HepG2 (cell line): ENCODE results near the gene BRCA1. TPM values are rescaled to one million over a fixed set of nuclear protein-coding genes. Genes with fewer than 3 reads are reported as not detected.
A peak's percentile ranks its signal among the peaks of the same experiment; 100 is the strongest.

Experiments used
- ATAC-seq: fragments of 200-7000 bp; cut with Tn5 transposase; 3 replicates; pipeline ENCODE4 v1.9.1; 2020; ENCODE audit warnings: mild to moderate bottlenecking, moderate library complexity
- BruUV-seq: library from RNA; stranded (reverse); fragments of 400-500 nt; replicated peaks from 2 replicates; lab custom pipeline; 2021; lab: Mats Ljungman, UMichigan
- CTCF ChIA-PET: fragments of 300-600 bp; formaldehyde crosslinking; extraction: SDS; loops from one replicate; lab custom pipeline; 2021; ENCODE audit warnings: low total read pairs, inconsistent platforms, low intra/inter-chr PET ratio; lab: Yijun Ruan, JAX
- POLR2A ChIA-PET: fragments of 350-600 bp; sonication (Branson Sonifier 250); formaldehyde crosslinking; loops from one replicate; lab custom pipeline; 2020; ENCODE audit warnings: antibody characterized with exemption, inconsistent platforms; lab: Yijun Ruan, JAX
- DNase-seq: peaks from one replicate; pipeline ENCODE4 v3.0.0-alpha.2; 2015; ENCODE audit warnings: low spot score
- FAIRE-seq: peaks from 3 replicates; lab custom pipeline; 2011; peaks lifted over from hg19 to GRCh38; lab: Jason Lieb, UNC
- H2AFZ ChIP-seq: one replicate; pipeline ENCODE4 v1.6.1; 2011; ENCODE audit warnings: low read length, inconsistent platforms
- H3K27ac ChIP-seq: fragments of 300-600 bp; 3 replicates; pipeline ENCODE4 v1.8.0; 2011; ENCODE audit warnings: mixed run types, mild to moderate bottlenecking, mixed read lengths, low read length, inconsistent platforms; ENCODE audit not compliant: insufficient read depth; ENCODE audit errors: extremely low read length
- H3K27me3 ChIP-seq, 2 experiments: fragments of 200-600 bp in 1 of 2; 2 replicates in 1 of 2; 3 replicates in 1 of 2; pipeline versions ENCODE4 v1.6.0 to v1.8.0; 2011; ENCODE audit warnings: low read length in 2 of 2, mild to moderate bottlenecking in 2 of 2, moderate library complexity in 2 of 2, inconsistent platforms in 1 of 2; ENCODE audit not compliant: insufficient read depth in 2 of 2, control insufficient read depth in 1 of 2
- H3K36me3 ChIP-seq, 2 experiments: fragments of 200-600 bp in 1 of 2; replicated peaks in 1 of 2; 2 replicates in 1 of 2; 3 replicates in 1 of 2; pipeline versions ENCODE4 v1.5.1 to v1.8.0; 2011; ENCODE audit warnings: low read length in 2 of 2, inconsistent platforms in 1 of 2; ENCODE audit not compliant: insufficient read depth in 2 of 2, control insufficient read depth in 1 of 2
- H3K4me1 ChIP-seq: 2 replicates; pipeline ENCODE4 v1.5.1; 2012; ENCODE audit warnings: low read length, inconsistent platforms; ENCODE audit not compliant: insufficient read depth
- H3K4me2 ChIP-seq: 2 replicates; pipeline ENCODE4 v1.6.0; 2011; ENCODE audit warnings: low read depth, low read length, inconsistent platforms
- H3K4me3 ChIP-seq, 3 experiments: fragments of 200-600 bp in 1 of 3; sonication (generic), shearing (Covaris generic) in 1 of 3; replicated peaks in 1 of 3; 2 replicates each; pipeline ENCODE4 v1.5.1; 2011 to 2016; ENCODE audit warnings: low read length in 3 of 3, inconsistent platforms in 2 of 3, low read depth in 2 of 3, mild to moderate bottlenecking in 2 of 3, control low read depth in 1 of 3, mixed read lengths in 1 of 3; ENCODE audit not compliant: insufficient read depth in 1 of 3
- H3K79me2 ChIP-seq: one replicate; pipeline ENCODE4 v1.6.1; 2011; ENCODE audit warnings: low read length, inconsistent platforms; ENCODE audit not compliant: insufficient read depth
- H3K9ac ChIP-seq: 2 replicates; pipeline ENCODE4 v1.6.0; 2011; ENCODE audit warnings: mild to moderate bottlenecking, low read depth, low read length, inconsistent platforms; ENCODE audit not compliant: insufficient read depth
- H3K9me3 ChIP-seq: 2 replicates; pipeline ENCODE4 v1.5.1; 2012; ENCODE audit warnings: mild to moderate bottlenecking, low read length
- H4K20me1 ChIP-seq: 2 replicates; pipeline ENCODE4 v1.6.0; 2011; ENCODE audit warnings: inconsistent platforms, mild to moderate bottlenecking, low read length, moderate library complexity; ENCODE audit not compliant: insufficient read depth
- ADNP ChIP-seq: sonication (generic); formaldehyde crosslinking; IDR thresholded peaks from 2 replicates; pipeline ENCODE4 v1.4.0; 2020; ENCODE audit warnings: missing genetic modification reagents
- ATF5 ChIP-seq: sonication (generic); formaldehyde crosslinking; IDR thresholded peaks from 2 replicates; pipeline ENCODE4 v1.4.0; 2020; ENCODE audit warnings: mild to moderate bottlenecking, low read depth, missing genetic modification reagents
- CENPT ChIP-seq: sonication (generic); formaldehyde crosslinking; IDR thresholded peaks from 2 replicates; pipeline ENCODE4 v1.8.0; 2022; ENCODE audit warnings: low read depth, mild to moderate bottlenecking, moderate library complexity, missing genetic modification reagents
- FOXA1 ChIP-seq, 2 experiments: fragments of 450-650 bp in 1 of 2; sonication (generic) in 1 of 2; formaldehyde crosslinking in 1 of 2; IDR thresholded peaks; 2 replicates each; pipeline versions ENCODE4 v1.4.0 to v1.6.1; 2016 to 2020; ENCODE audit warnings: missing genetic modification reagents in 1 of 2
- FOXO1 ChIP-seq: sonication (generic); formaldehyde crosslinking; IDR thresholded peaks from 2 replicates; pipeline ENCODE4 v1.4.0; 2020; ENCODE audit warnings: missing genetic modification reagents
- FUBP1 ChIP-seq: sonication (generic); formaldehyde crosslinking; IDR thresholded peaks from 2 replicates; pipeline ENCODE4 v1.5.1; 2020; ENCODE audit warnings: missing genetic modification reagents, mild to moderate bottlenecking, borderline replicate concordance
- NAIF1 ChIP-seq: sonication (generic); formaldehyde crosslinking; IDR thresholded peaks from 2 replicates; pipeline ENCODE4 v1.5.0; 2020; ENCODE audit warnings: mild to moderate bottlenecking, missing genetic modification reagents, borderline replicate concordance
- NFKB2 ChIP-seq: sonication (generic); formaldehyde crosslinking; IDR thresholded peaks from 2 replicates; pipeline ENCODE4 v1.4.0; 2020; ENCODE audit warnings: missing genetic modification reagents, borderline replicate concordance
- NR2F1 ChIP-seq, 2 experiments: fragments of 450-650 bp in 1 of 2; formaldehyde crosslinking in 1 of 2; IDR thresholded peaks; 2 replicates each; pipeline versions ENCODE4 v1.5.0 to v1.6.1; 2016 to 2020; ENCODE audit warnings: mild to moderate bottlenecking in 1 of 2, missing compliant biosample characterization in 1 of 2, missing genetic modification reagents in 1 of 2, moderate library complexity in 1 of 2
- SPEN ChIP-seq: sonication (generic); formaldehyde crosslinking; IDR thresholded peaks from 2 replicates; pipeline ENCODE4 v1.5.1; 2020; ENCODE audit warnings: low read depth, mild to moderate bottlenecking, missing genetic modification reagents
- TRIM24 ChIP-seq: sonication (generic); formaldehyde crosslinking; IDR thresholded peaks from 2 replicates; pipeline ENCODE4 v1.8.0; 2022; ENCODE audit warnings: mild to moderate bottlenecking, missing genetic modification reagents
- ZNF17 ChIP-seq: sonication (generic); formaldehyde crosslinking; IDR thresholded peaks from 2 replicates; pipeline ENCODE4 v1.5.0; 2020; ENCODE audit warnings: mild to moderate bottlenecking, missing genetic modification reagents
- ZNF264 ChIP-seq: sonication (generic); formaldehyde crosslinking; IDR thresholded peaks from 2 replicates; pipeline ENCODE4 v1.4.0; 2020; ENCODE audit warnings: missing genetic modification reagents
- ZNF382 ChIP-seq: sonication (generic); formaldehyde crosslinking; IDR thresholded peaks from 2 replicates; pipeline ENCODE4 v1.5.0; 2020; ENCODE audit warnings: missing genetic modification reagents, mild to moderate bottlenecking, borderline replicate concordance
- ZNF44 ChIP-seq: sonication (generic); formaldehyde crosslinking; IDR thresholded peaks from 2 replicates; pipeline ENCODE4 v1.5.1; 2020; ENCODE audit warnings: mild to moderate bottlenecking, missing genetic modification reagents
- ZNF546 ChIP-seq: sonication (generic); formaldehyde crosslinking; conservative IDR thresholded peaks from 2 replicates; pipeline ENCODE4 v1.8.1; 2023; ENCODE audit warnings: mild to moderate bottlenecking, missing genetic modification reagents
- ZNF615 ChIP-seq: sonication (generic); formaldehyde crosslinking; IDR thresholded peaks from 2 replicates; pipeline ENCODE4 v1.5.0; 2020; ENCODE audit warnings: mild to moderate bottlenecking, missing genetic modification reagents, borderline replicate concordance
- ZNF766 ChIP-seq: sonication (generic); formaldehyde crosslinking; IDR thresholded peaks from 2 replicates; pipeline ENCODE4 v1.5.0; 2020; ENCODE audit warnings: missing genetic modification reagents, borderline replicate concordance
- ZNF770 ChIP-seq: sonication (generic); formaldehyde crosslinking; IDR thresholded peaks from 2 replicates; pipeline ENCODE4 v1.5.0; 2020; ENCODE audit warnings: mild to moderate bottlenecking, missing genetic modification reagents
- ZSCAN30 ChIP-seq: sonication (generic); formaldehyde crosslinking; IDR thresholded peaks from 2 replicates; pipeline ENCODE4 v1.5.0; 2020; ENCODE audit warnings: mild to moderate bottlenecking, missing genetic modification reagents
- WGBS: methylation state at CpG from one replicate; pipeline ENCODE4 v1.1.6; 2017; ENCODE audit warnings: low lambda C conversion rate; 5-methylcytosine and 5-hydroxymethylcytosine counted together
- in situ Hi-C: cut with HindIII; loops from 2 replicates; pipeline ENCODE4 v1.10.0; 2017; ENCODE audit warnings: low pct_unique_long_range_greater_than_20kb; ENCODE audit not compliant: extremely low pct_ligation_motif_present
- intact Hi-C: fragments of 100-400 bp; cut with micrococcal nuclease; formaldehyde crosslinking; loops from one replicate; pipeline ENCODE4 v1.10.0; 2022; ENCODE audit not compliant: unreplicated experiment
- polyA plus RNA-seq, 8 experiments: library from polyadenylated mRNA; depleted of rRNA in 3 of 8; stranded (reverse) in 7 of 8; unstranded in 1 of 8; fragments of >200 nt; fragmentation: Illumina TruSeq in 4 of 8; extraction: Trizol in 4 of 8; gene quantifications; 2 replicates each; pipeline versions ENCODE4 v1.2.1 to v1.2.3, GENCODE V29; 2011 to 2016; ENCODE audit warnings: low read depth in 4 of 8, missing spikeins in 1 of 8, mixed read lengths in 1 of 8; ENCODE audit not compliant: insufficient read depth in 1 of 8
- total RNA-seq, 5 experiments: library from RNA; depleted of rRNA; stranded (reverse); fragments of >200 nt; fragmentation: Illumina TruSeq; extraction: Trizol; gene quantifications; 2 replicates each; pipeline ENCODE4 v1.2.3, GENCODE V29; 2016; ENCODE audit warnings: low read depth in 1 of 5

BRCA1 gene
- total and polyA plus RNA-seq, 2 of the 13 experiments (the other 11 are each of a cell fraction or from before 2014, with no cell fraction given) = 13.3 to 37.5 TPM

DNA sequence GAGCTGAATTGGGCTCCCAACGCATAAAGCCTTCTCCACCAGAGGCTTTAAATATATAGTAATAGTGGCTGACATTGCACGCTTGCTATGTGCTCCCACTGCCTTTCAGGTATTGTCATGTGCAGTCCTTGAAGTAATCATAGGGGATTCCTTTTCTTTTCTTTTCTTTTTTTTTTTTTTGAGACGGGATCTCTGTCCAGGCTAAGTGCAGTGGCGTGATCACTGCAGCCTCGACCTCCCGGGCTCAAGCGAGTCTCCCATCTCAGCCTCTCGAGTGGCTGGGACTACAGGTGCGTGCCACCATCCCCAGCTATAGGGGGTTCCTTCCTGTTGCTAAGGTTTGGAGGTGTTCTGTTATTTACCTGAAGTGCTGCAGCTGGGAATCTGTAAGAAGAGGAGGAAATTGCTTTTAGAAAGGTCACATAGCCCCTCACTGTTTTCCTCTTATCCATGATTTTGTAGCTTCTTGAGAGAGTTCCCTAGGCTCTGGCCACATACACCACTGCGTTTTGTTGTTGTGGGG lies 126.1 kb downstream of the BRCA1 start:
- POLR2A ChIA-PET = interaction anchor here (1.1 to 3.2 kb wide), 33 partner anchors 11 to 459 kb away, joined by 3 to 162 read pairs (median 14); partner anchors contain the start of genes BECN1, BRCA1, CNTD1 and COA3
- TF ChIP-seq ZNF546 (CRISPR knock-in tag) (no peak), ZNF264 (no peak), NAIF1 (CRISPR knock-in tag) (no peak), FUBP1 (CRISPR knock-in tag) (no peak), FOXA1 (IDR thresholded peaks at IDR 0.05) (no peak), FOXA1 (CRISPR knock-in tag; IDR thresholded peaks at IDR 0.05) (no peak), ZNF382 (CRISPR knock-in tag) (no peak), ATF5 (CRISPR knock-in tag) (no peak), SPEN (no peak), NR2F1 (CRISPR knock-in tag; IDR thresholded peaks at IDR 0.05) (no peak), NFKB2 (no peak), ZSCAN30 (CRISPR knock-in tag) (0 out of 2 replicates have a peak, but pooled peaks have one; percentile 51), FOXO1 (CRISPR knock-in tag) (no peak), ZNF770 (no peak), ADNP (no peak), CENPT (CRISPR knock-in tag) (no peak), ZNF44 (CRISPR knock-in tag) (0 out of 2 replicates have a peak, but pooled peaks have one; percentile 0), ZNF17 (CRISPR knock-in tag) (no peak), ZNF766 (CRISPR knock-in tag) (0 out of 2 replicates have a peak, but pooled peaks have one; percentile 15), TRIM24 (CRISPR knock-in tag) (no peak), ZNF615 (CRISPR knock-in tag) (0 out of 2 replicates have a peak, but pooled peaks have one; percentile 60)

More for the DNA sequence above, 126.1 kb downstream of the BRCA1 start:
- no peaks in the 10 kb centered on the region; a peak in 1 of 5 replicates for H3K27me3 ChIP-seq
- DNase-seq (no peak), ATAC-seq (no peak), FAIRE-seq (no peak)
- H3K9me3 ChIP-seq = no peaks in the 10 kb centered on the region
- H3K79me2 ChIP-seq = peaks cover 21% of the 10 kb centered on the region
- peak overlapping the region; percentile 81 to 95 (median 92) for H3K4me3 ChIP-seq
- peaks cover 14 to 33% of the 10 kb centered on the region in 2 experiments for H3K36me3 ChIP-seq
- no TSS peak for BruUV-seq
- peak overlapping the region; percentile 94 for H3K27ac ChIP-seq
- CTCF ChIA-PET = no interaction called here
- peak overlapping the region; percentile 99 for H3K4me2 ChIP-seq
- no peak overlapping the region for H2AFZ ChIP-seq
- WGBS = 4% methylated on average over 10 of the region's 10 CpGs
- H4K20me1 ChIP-seq = peaks cover 27% of the 10 kb centered on the region
- in situ Hi-C loops = no loop called here
- peaks cover 56% of the 10 kb centered on the region for H3K4me1 ChIP-seq
- H3K9ac ChIP-seq = peak overlapping the region; percentile 99
- intact Hi-C loops = loop anchor here (2.0 to 5.0 kb wide), 3 partner anchors 18 to 167 kb away; partner anchors contain the start of genes PSME3, PTGES3L and RUNDC1
